Stimulated activated CD4-positive, alpha-beta T cell treated with anti-CD3 and anti-CD28 coated beads, Interleukin-15, amount 100 ng/mL, for 48 hours (primary cell): ENCODE results near the gene ALKBH4.
"Not testable (repeated sequence)": the region's sequence is repeated elsewhere in the genome, so short reads cannot be mapped to it uniquely, and the experiment has no call there.

Experiments used
- DNase-seq, 2 donors: peaks; one replicate each; pipeline ENCODE4 v3.0.0-alpha.2; 2020; ENCODE audit warnings: low read depth in 2 of 2

The ALKBH4 gene

GRCh38 chr7:102427019-102427405, 37.7 kb downstream of the ALKBH4 start:
- no peak for DNase-seq

- peak; percentile 73 to 77 for DNase-seq
These were observed 38.2 kb downstream of the ALKBH4 start for GRCh38 chr7:102426268-102427018.

- DNase-seq, result peak; percentile 60 to 74
These were observed 38.9 kb downstream of the ALKBH4 start for GRCh38 chr7:102425639-102426267.

- no peak for DNase-seq
These were observed 39.9 kb downstream of the ALKBH4 start for GRCh38 chr7:102424787-102425218.

GRCh38 chr7:102424129-102424551, 40.5 kb downstream of the ALKBH4 start:
- no peak for DNase-seq

- DNase-seq, result no peak
These were observed 42.9 kb downstream of the ALKBH4 start for GRCh38 chr7:102421706-102422240.

GRCh38 chr7:102418592-102418991, 46.1 kb downstream of the ALKBH4 start:
- DNase-seq, result no peak

- no peak for DNase-seq
These were observed 47.6 kb downstream of the ALKBH4 start for GRCh38 chr7:102417105-102417504.

GRCh38 chr7:102416406-102416805, 48.3 kb downstream of the ALKBH4 start:
- DNase-seq, result no peak

- peak; percentile 49 to 56 for DNase-seq
These were observed 48.9 kb downstream of the ALKBH4 start for GRCh38 chr7:102415685-102416225.

- DNase-seq, result no peak
These were observed 51.1 kb downstream of the ALKBH4 start for GRCh38 chr7:102413611-102414010.

- DNase-seq, result no peak
These were observed 51.6 kb downstream of the ALKBH4 start for GRCh38 chr7:102413091-102413490.

GRCh38 chr7:102412548-102412947, 52.1 kb downstream of the ALKBH4 start:
- DNase-seq, result no peak

GRCh38 chr7:102410918-102411317, 53.7 kb downstream of the ALKBH4 start:
- no peak for DNase-seq

GRCh38 chr7:102410123-102410522, 54.5 kb downstream of the ALKBH4 start:
- no peak for DNase-seq

GRCh38 chr7:102409340-102409739, 55.3 kb downstream of the ALKBH4 start:
- DNase-seq, result no peak

- not testable (repeated sequence) for DNase-seq
These were observed 56.1 kb downstream of the ALKBH4 start for GRCh38 chr7:102408530-102408929.

GRCh38 chr7:102407910-102408309, 56.8 kb downstream of the ALKBH4 start:
- no peak for DNase-seq
